GM19372 (cell line): ENCODE data around the gene MAP3K4.
A peak's percentile ranks its signal among the peaks of the same experiment; 100 is the strongest.
"Not testable (repeated sequence)": the region's sequence is repeated elsewhere in the genome, so short reads cannot be mapped to it uniquely, and the experiment has no call there.

Experiments
- ATAC-seq: cut with Tn5 transposase; IDR thresholded peaks from one replicate; pipeline ENCODE4 v1.9.1; 2021; ENCODE audit warnings: mild to moderate bottlenecking, low read depth, moderate library complexity; ENCODE audit not compliant: unreplicated experiment

MAP3K4 gene

GRCh38 chr6:160967351-160967750 lies 24.2 kb upstream of the MAP3K4 start:
- no peak for ATAC-seq

GRCh38 chr6:160967833-160968232 lies 23.7 kb upstream of the MAP3K4 start:
- ATAC-seq: no peak

GRCh38 chr6:160971171-160971570 lies 20.4 kb upstream of the MAP3K4 start:
- ATAC-seq: no peak

- no peak for ATAC-seq
These were observed 19.5 kb upstream of the MAP3K4 start for GRCh38 chr6:160972111-160972510.

- ATAC-seq: not testable (repeated sequence)
These were observed 19.0 kb upstream of the MAP3K4 start for GRCh38 chr6:160972594-160972993.

- ATAC-seq: no peak
These were observed 18.0 kb upstream of the MAP3K4 start for GRCh38 chr6:160973311-160974250.

- no peak for ATAC-seq
These were observed 17.2 kb upstream of the MAP3K4 start for GRCh38 chr6:160974304-160974771.

GRCh38 chr6:160975162-160975561 lies 16.4 kb upstream of the MAP3K4 start:
- no peak for ATAC-seq

GRCh38 chr6:160975961-160976360 lies 15.6 kb upstream of the MAP3K4 start:
- not testable (repeated sequence) for ATAC-seq

- no peak for ATAC-seq
These were observed 13.2 kb upstream of the MAP3K4 start for GRCh38 chr6:160978141-160978901.

GRCh38 chr6:160979061-160979708 lies 12.4 kb upstream of the MAP3K4 start:
- ATAC-seq: no peak

GRCh38 chr6:160983377-160983948 lies 8.1 kb upstream of the MAP3K4 start:
- ATAC-seq: not testable (repeated sequence)

- no peak for ATAC-seq
These were observed 4.7 kb upstream of the MAP3K4 start for GRCh38 chr6:160986851-160987250.

- ATAC-seq: no peak
These were observed 4.3 kb upstream of the MAP3K4 start for GRCh38 chr6:160987265-160987664.

- no peak for ATAC-seq
These were observed 643 bp upstream of the MAP3K4 start for GRCh38 chr6:160990847-160991405.

GRCh38 chr6:160992061-160992979 lies 751 bp downstream of the MAP3K4 start:
- peak; percentile 40 for ATAC-seq

GRCh38 chr6:160992980-160993314 lies 1.4 kb downstream of the MAP3K4 start:
- ATAC-seq: no peak

GRCh38 chr6:160995271-160995670 lies 3.7 kb downstream of the MAP3K4 start:
- ATAC-seq: no peak

- ATAC-seq: no peak
These were observed 4.6 kb downstream of the MAP3K4 start for GRCh38 chr6:160996131-160996601.
